ENCODE results near the gene DLG3.

- TF ChIP-seq CTCF (IDR thresholded peaks at IDR 0.05) = no peak
- no peak for TF ChIP-seq MAFK (IDR thresholded peaks at IDR 0.05; ENCODE audit: partially characterized antibody)
- no peak for TF ChIP-seq BHLHE40 (IDR thresholded peaks at IDR 0.05; ENCODE audit: low read depth, low read length)
- TF ChIP-seq POLR2A (IDR thresholded peaks at IDR 0.05; ENCODE audit: low read length) = no peak
- TF ChIP-seq, protein P1, sequence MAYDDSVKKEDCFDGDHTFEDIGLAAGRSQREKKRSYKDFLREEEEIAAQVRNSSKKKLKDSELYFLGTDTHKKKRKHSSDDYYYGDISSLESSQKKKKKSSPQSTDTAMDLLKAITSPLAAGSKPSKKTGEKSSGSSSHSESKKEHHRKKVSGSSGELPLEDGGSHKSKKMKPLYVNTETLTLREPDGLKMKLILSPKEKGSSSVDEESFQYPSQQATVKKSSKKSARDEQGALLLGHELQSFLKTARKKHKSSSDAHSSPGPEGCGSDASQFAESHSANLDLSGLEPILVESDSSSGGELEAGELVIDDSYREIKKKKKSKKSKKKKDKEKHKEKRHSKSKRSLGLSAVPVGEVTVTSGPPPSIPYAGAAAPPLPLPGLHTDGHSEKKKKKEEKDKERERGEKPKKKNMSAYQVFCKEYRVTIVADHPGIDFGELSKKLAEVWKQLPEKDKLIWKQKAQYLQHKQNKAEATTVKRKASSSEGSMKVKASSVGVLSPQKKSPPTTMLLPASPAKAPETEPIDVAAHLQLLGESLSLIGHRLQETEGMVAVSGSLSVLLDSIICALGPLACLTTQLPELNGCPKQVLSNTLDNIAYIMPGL (CRISPR knock-in tag; IDR thresholded peaks at IDR 0.05; ENCODE audit: borderline replicate concordance) = no peak
These were observed 19.4 kb downstream of the DLG3 start for GRCh38 chrX:70464051-70464450.
